Sigmoid colon (tissue), 4 donors: Measurements from ENCODE around the gene KCNJ10.

ENCODE experiments used
- CTCF ChIP-seq, 4 experiments: fragments of 450-650 bp in 3 of 4; fragments of 200-600 bp in 1 of 4; IDR thresholded peaks; one replicate each; pipeline ENCODE4 v1.5.1; 2016 to 2019; ENCODE audit warnings: antibody characterized with exemption in 4 of 4, mild to moderate bottlenecking in 3 of 4, moderate library complexity in 2 of 4
- EP300 ChIP-seq, 4 donors: sonication (generic); formaldehyde crosslinking; IDR thresholded peaks; one replicate each; pipeline ENCODE4 v1.6.1; 2017; ENCODE audit warnings: antibody characterized with exemption in 4 of 4

GRCh38 chr1:160018900-160019299 lies 51.1 kb downstream of the KCNJ10 start:
- TF ChIP-seq CTCF (IDR thresholded peaks at IDR 0.05) = no peak
- TF ChIP-seq EP300 (IDR thresholded peaks at IDR 0.05) = no peak
